Measurements from ENCODE around the gene MYADM. TPM values are rescaled to one million over a fixed set of nuclear protein-coding genes. Genes with fewer than 3 reads are reported as not detected.

MYADM gene, protein sequence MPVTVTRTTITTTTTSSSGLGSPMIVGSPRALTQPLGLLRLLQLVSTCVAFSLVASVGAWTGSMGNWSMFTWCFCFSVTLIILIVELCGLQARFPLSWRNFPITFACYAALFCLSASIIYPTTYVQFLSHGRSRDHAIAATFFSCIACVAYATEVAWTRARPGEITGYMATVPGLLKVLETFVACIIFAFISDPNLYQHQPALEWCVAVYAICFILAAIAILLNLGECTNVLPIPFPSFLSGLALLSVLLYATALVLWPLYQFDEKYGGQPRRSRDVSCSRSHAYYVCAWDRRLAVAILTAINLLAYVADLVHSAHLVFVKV
- 100 to 1,000 TPM in 1 of 3 donors, 10 to 100 TPM in 2; 47.0 to 193 (median 67.7) TPM for total RNA-seq
- long read RNA-seq, donor 1, transcript MYADM-202 (2 exons, 1,492 nt) = minor isoform, 8 of 103 reads
- long read RNA-seq, donor 1, transcript MYADM-204 (3 exons, 3,056 nt) = major isoform, 32 of 103 reads
- long read RNA-seq, donor 1, partial matches to known transcripts = 0 of 103 reads
- long read RNA-seq, donor 1, other reads (novel, unspliced or antisense) = 57 of 103 reads
- long read RNA-seq, donor 2, partial matches to known transcripts = 0 of 1 reads
- long read RNA-seq, donor 2, other reads (novel, unspliced or antisense) = 0 of 1 reads

DNA sequence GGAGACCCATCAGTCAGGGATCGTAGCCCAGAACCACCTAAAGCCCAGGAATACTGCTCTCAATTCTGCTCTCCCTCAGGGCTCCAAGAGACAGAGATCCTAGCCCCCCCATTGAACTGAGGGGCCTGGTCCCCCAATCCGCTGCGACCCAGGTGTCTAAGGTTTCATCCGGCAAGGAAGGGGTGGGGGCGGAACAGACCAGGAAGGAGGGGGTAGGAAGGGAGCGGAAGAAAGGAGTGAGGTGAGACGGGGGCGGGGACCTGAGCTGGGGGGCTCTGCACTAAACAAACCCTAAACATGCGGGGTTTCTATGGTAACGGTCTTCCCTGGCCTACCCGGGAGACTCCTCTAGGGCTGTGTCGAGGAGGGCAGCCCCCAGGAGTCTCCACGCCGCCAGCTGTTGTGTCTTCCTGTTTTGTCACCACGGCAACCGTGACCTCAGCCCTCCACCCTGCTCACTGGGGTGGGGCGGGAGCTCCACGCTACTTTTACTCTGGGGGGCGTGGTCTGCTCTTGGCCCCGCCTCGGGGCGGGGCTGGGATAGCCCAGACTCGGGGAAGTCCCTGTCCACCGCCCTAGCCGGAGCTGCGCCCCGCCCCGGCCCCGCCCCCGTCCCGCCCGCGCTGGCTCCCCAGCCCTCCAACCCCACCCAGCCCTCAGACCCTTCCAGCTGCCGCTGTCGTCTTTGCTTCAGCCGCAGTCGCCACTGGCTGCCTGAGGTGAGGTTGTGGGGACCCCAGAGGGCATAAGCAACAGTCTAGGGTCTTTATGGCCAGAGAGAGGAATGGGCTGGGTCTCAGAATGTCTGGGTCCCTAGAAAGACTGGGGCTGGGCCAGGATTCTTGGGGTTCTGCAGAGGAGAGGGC, at the start of gene MYADM:
MYADM (plus strand) TSS at position 659 of the 866 bp plus-strand sequence. CDS start 5,647 bp downstream, outside the sequence.
- Histone ChIP-seq H3K9me3 (no peaks in the 10 kb centered on the region), H3K4me3 (peak within 1 kb of the TSS; percentile 23), H3K36me3 (ENCODE audit: low read depth) (no peaks in the 10 kb centered on the region), H3K4me1 (ENCODE audit: low read depth) (peaks cover 33% of the 10 kb centered on the region)
- TF ChIP-seq, protein P1, sequence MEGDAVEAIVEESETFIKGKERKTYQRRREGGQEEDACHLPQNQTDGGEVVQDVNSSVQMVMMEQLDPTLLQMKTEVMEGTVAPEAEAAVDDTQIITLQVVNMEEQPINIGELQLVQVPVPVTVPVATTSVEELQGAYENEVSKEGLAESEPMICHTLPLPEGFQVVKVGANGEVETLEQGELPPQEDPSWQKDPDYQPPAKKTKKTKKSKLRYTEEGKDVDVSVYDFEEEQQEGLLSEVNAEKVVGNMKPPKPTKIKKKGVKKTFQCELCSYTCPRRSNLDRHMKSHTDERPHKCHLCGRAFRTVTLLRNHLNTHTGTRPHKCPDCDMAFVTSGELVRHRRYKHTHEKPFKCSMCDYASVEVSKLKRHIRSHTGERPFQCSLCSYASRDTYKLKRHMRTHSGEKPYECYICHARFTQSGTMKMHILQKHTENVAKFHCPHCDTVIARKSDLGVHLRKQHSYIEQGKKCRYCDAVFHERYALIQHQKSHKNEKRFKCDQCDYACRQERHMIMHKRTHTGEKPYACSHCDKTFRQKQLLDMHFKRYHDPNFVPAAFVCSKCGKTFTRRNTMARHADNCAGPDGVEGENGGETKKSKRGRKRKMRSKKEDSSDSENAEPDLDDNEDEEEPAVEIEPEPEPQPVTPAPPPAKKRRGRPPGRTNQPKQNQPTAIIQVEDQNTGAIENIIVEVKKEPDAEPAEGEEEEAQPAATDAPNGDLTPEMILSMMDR (IDR thresholded peaks at IDR 0.05) = no peak
- DNase-seq (peak; percentile 99 to 100 (median 100)), ATAC-seq (peak; percentile 77)
- intact Hi-C loops (cut with DNase I, micrococcal nuclease) = no loop called here

DNA sequence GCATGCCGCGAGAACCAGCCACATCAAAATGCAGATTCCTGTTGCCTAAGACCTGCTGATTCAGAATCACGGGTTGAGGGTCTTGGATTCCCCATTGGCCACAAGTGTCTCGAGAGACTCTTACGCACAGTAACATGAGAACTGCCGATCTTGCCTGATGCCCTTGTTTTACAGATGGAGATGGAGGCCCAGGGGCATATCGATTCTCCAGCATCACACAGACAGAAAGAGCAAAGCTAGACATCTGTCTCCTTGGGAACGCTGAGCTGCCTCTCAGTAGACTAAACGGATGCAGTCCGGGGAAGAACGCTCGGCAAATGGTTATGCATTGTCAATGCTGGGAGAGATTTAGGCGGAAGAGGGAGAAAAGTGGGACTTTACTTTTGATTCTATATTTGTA, 48.9 kb upstream of the MYADM start:
- intact Hi-C loops (cut with DNase I, micrococcal nuclease) = no loop called here
- no peak for ATAC-seq
- TF ChIP-seq, protein P1 (IDR thresholded peaks at IDR 0.05) = no peak

DNA sequence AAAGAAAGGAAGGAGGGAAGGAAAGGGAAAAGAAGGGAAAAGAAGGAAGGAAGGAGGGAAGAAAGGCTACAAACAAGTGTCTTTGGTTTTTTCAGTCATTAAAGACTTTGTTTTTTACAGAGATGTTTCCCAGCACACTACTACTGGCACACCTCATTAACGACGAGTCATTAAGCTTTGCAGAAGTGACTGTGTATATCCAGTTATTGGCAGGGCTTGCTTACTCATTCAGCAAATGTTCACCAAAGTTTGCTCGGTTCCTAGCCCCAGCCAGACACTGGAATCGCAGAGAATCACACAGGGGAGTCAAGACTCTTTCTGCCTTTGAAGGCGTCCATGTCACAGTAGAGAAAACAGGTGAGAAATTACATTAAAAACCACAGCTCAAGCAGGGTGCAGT, 47.8 kb upstream of the MYADM start:
- no peaks in the 10 kb centered on the region for H3K36me3 ChIP-seq (ENCODE audit: low read depth)
- TF ChIP-seq, protein P1 (IDR thresholded peaks at IDR 0.05) = no peak
- DNase-seq (no peak), ATAC-seq (no peak)
- H3K4me3 ChIP-seq = no peak overlapping the region
- H3K9me3 ChIP-seq = no peaks in the 10 kb centered on the region
- H3K4me1 ChIP-seq (ENCODE audit: low read depth) = no peaks in the 10 kb centered on the region
- intact Hi-C loops (cut with DNase I, micrococcal nuclease) = no loop called here

More for the DNA sequence above, 48.9 kb upstream of the MYADM start:
- H3K4me1 ChIP-seq (ENCODE audit: low read depth) = no peaks in the 10 kb centered on the region
- no peak overlapping the region for H3K4me3 ChIP-seq
- no peaks in the 10 kb centered on the region for H3K9me3 ChIP-seq
- no peak for DNase-seq
- no peaks in the 10 kb centered on the region for H3K36me3 ChIP-seq (ENCODE audit: low read depth)

DNA sequence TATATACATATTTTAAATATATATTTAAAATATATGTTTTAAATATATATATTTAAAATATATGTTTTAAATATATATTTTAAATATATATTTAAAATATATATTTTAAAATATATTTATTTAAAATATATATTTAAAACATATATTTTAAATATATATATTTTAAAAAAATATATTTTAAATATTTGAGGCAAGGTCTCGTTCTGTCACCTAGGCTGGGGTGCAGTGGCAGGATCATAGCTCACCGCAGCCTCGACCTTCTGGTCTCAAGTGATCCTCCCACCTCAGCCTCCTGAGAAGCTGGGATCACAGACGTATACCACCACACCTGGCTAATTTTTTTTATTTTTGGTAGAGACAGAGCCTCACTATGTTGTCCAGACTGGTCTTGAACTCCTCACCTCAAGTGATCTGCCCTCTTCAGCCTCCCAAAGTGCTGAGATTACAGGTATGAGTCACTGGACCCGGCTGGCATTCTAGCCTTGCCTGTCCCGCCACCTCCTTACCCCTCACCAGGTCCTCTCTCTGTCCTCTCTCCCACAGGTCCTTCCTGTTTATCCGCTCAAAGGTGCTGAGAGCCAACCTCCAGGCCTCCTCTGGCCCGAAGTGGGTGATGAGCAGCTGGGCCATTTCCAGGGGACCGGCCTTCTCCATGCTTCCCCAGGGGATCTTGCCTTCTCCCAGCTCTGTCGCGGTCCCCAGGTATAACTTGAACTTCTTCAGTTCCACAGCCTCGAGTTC, 44.1 kb upstream of the MYADM start:
- DNase-seq (no peak), ATAC-seq (no peak)
- intact Hi-C loops (cut with DNase I, micrococcal nuclease) = no loop called here
- H3K4me1 ChIP-seq (ENCODE audit: low read depth) = no peaks in the 10 kb centered on the region
- H3K36me3 ChIP-seq (ENCODE audit: low read depth) = no peaks in the 10 kb centered on the region
- TF ChIP-seq, protein P1 (IDR thresholded peaks at IDR 0.05) = no peak
- no peak overlapping the region for H3K4me3 ChIP-seq
- no peaks in the 10 kb centered on the region for H3K9me3 ChIP-seq

DNA sequence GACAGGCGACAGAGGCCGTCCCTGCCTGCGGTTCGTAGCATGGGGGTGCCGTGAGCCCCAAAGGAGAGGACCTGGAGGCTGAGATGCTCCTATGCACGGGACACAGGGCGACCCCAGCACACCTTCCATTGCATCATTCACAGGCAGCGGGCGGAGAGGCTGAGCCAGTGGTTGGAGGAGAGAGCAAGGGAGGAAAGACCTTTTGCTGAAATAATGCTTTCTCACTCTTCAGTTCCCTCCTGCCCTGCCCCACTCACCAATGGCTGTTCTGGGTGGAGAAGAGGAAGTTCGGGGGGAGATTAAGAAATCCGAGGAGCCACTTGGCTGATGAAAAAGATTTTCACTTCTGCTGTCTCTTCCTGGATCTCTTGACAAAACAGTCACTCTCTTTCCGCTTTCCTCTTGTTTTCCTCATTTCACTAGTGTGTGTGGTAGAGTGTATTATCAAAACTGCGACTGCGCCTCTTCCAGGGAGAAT, 43.5 kb upstream of the MYADM start, which contains the start of gene NLRP12:
NLRP12 (minus strand) TSS at position 181 of the 478 bp plus-strand sequence; CDS start at position 41, 140 bp downstream.
- intact Hi-C loops (cut with DNase I, micrococcal nuclease) = no loop called here
- no peaks in the 10 kb centered on the region for H3K9me3 ChIP-seq
- DNase-seq (no peak), ATAC-seq (peak; percentile 41)
- TF ChIP-seq, protein P1 (IDR thresholded peaks at IDR 0.05) = no peak
- no peaks in the 10 kb centered on the region for H3K36me3 ChIP-seq (ENCODE audit: low read depth)
- H3K4me1 ChIP-seq (ENCODE audit: low read depth) = no peaks in the 10 kb centered on the region
- H3K4me3 ChIP-seq = no peak within 1 kb of the TSS

Data from mucosa of descending colon (tissue), 3 donors.